Gastrocnemius medialis (tissue), 4 donors: ENCODE data around the gene SLC12A7.

Experiments
- POLR2A ChIP-seq, 2 donors: fragments of 450-650 bp; IDR thresholded peaks; one replicate each; pipeline ENCODE4 v1.6.1; 2017; ENCODE audit warnings: antibody characterized with exemption in 2 of 2, mild to moderate bottlenecking in 2 of 2, moderate library complexity in 2 of 2
- TF ChIP-seq, protein P1 (sequence below), 5 experiments: fragments of 450-650 bp in 3 of 5; fragments of 200-600 bp in 2 of 5; sonication (generic) in 2 of 5; IDR thresholded peaks in 4 of 5; conservative IDR thresholded peaks in 1 of 5; 1 replicate in 4 of 5; 2 replicates in 1 of 5; pipeline ENCODE4 v1.5.1; 2016 to 2019; ENCODE audit warnings: antibody characterized with exemption in 5 of 5, mild to moderate bottlenecking in 3 of 5, moderate library complexity in 3 of 5

DNA sequence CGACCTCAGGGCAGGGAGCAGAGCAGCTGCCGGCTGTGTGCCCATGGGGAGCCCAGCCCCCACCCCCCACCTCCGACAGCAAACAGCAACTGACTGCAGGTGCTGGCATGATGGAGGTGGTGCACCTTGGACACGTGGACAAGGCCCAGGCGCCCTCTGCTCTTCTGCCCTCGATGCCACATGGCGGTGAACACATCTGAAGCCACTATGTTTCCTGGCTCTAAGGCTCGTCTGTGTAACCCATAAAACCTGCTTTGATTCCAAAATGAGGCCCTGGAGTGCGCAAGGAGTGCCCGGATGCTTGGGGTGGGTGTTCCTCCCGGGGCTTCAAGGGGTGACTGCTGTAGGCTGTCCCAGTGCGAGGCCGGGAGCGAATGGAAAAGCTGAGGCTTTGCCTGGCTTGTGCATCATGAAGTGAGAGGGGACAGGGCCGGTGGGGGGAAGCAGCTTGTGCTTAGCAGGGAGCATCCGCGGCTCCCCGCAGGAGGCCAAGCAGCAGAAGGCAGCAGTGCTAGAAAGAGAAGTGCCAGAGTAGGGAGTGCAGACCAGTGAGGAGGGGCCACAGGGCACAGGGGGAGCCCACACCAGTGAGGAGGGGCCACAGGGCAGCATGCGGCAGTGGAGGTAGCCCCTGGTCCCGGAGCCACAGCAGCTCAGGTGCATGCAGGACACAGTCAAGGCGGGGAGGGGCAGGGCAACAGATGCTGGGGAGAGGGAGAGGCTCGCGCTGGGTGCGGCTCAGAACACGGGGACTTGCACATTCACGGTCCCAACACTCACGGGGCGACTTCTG lies 73.2 kb downstream of the SLC12A7 start:
- no peak for TF ChIP-seq POLR2A (IDR thresholded peaks at IDR 0.05)
- TF ChIP-seq, protein P1, sequence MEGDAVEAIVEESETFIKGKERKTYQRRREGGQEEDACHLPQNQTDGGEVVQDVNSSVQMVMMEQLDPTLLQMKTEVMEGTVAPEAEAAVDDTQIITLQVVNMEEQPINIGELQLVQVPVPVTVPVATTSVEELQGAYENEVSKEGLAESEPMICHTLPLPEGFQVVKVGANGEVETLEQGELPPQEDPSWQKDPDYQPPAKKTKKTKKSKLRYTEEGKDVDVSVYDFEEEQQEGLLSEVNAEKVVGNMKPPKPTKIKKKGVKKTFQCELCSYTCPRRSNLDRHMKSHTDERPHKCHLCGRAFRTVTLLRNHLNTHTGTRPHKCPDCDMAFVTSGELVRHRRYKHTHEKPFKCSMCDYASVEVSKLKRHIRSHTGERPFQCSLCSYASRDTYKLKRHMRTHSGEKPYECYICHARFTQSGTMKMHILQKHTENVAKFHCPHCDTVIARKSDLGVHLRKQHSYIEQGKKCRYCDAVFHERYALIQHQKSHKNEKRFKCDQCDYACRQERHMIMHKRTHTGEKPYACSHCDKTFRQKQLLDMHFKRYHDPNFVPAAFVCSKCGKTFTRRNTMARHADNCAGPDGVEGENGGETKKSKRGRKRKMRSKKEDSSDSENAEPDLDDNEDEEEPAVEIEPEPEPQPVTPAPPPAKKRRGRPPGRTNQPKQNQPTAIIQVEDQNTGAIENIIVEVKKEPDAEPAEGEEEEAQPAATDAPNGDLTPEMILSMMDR (IDR thresholded peaks at IDR 0.05 in 4 of 5, conservative IDR thresholded peaks at IDR 0.05 in 1 of 5) = no peak
